ENCODE measurements around the gene CLSTN2. TPM values are rescaled to one million over a fixed set of nuclear protein-coding genes. Genes with fewer than 3 reads are reported as not detected.

Gene CLSTN2
- total RNA-seq, 1 donor from 2014 or later = 80.9 TPM

- H3K9me3 Mint-ChIP-seq (ENCODE audit: unreplicated experiment) = peaks cover 2% of the 10 kb centered on the region
- Histone ChIP-seq H4K20me1 (ENCODE audit: insufficient read depth, low read length) (no peaks in the 10 kb centered on the region), H3K36me3 (ENCODE audit: insufficient read depth, low read length) (no peaks in the 10 kb centered on the region), H3K4me1 (ENCODE audit: insufficient read depth, low read length) (no peaks in the 10 kb centered on the region), H3K9ac (ENCODE audit: low read length) (no peak overlapping the region), H3K9me3 (ENCODE audit: insufficient read depth, low read depth, low read length) (peaks cover 4% of the 10 kb centered on the region), H3K27ac (ENCODE audit: low read depth, low read length) (no peak overlapping the region), H3K4me2 (ENCODE audit: low read length) (no peak overlapping the region), H3K4me3 (ENCODE audit: insufficient read depth, low read depth, low read length) (no peak overlapping the region), H3K27me3 (ENCODE audit: insufficient read depth, low read length) (no peaks in the 10 kb centered on the region), H3K79me2 (ENCODE audit: insufficient read depth, low read length) (no peaks in the 10 kb centered on the region), H2AFZ (ENCODE audit: low read depth, low read length) (no peak overlapping the region)
- no peak for TF ChIP-seq CTCF (IDR thresholded peaks at IDR 0.05; ENCODE audit: insufficient read depth, low read depth, low read length)
- no peak for TF ChIP-seq EZH2 (IDR thresholded peaks at IDR 0.05; ENCODE audit: insufficient read depth, low read length)
- H3K27me3 Mint-ChIP-seq (ENCODE audit: low read depth, unreplicated experiment) = no peaks in the 10 kb centered on the region
- DNase-seq (ENCODE audit: low read depth) (no peak), FAIRE-seq (no peak)
- no peak overlapping the region for H3K4me3 Mint-ChIP-seq (ENCODE audit: unreplicated experiment)
- H3K36me3 Mint-ChIP-seq (ENCODE audit: low read depth, unreplicated experiment) = peaks cover 2% of the 10 kb centered on the region
- H3K27ac Mint-ChIP-seq (ENCODE audit: unreplicated experiment) = no peak overlapping the region
- peaks cover 8% of the 10 kb centered on the region for H3K4me1 Mint-ChIP-seq (ENCODE audit: low read depth, unreplicated experiment)
Measured at GRCh38 chr3:140359233-140359995, 424.4 kb downstream of the CLSTN2 start.

GRCh38 chr3:140360332-140360731 lies 425.3 kb downstream of the CLSTN2 start:
- Mint-ChIP-seq H3K36me3 (ENCODE audit: low read depth, unreplicated experiment) (peaks cover 2% of the 10 kb centered on the region), H3K27ac (ENCODE audit: unreplicated experiment) (no peak overlapping the region), H3K4me1 (ENCODE audit: low read depth, unreplicated experiment) (peaks cover 8% of the 10 kb centered on the region), H3K4me3 (ENCODE audit: unreplicated experiment) (no peak overlapping the region), H3K27me3 (ENCODE audit: low read depth, unreplicated experiment) (no peaks in the 10 kb centered on the region), H3K9me3 (ENCODE audit: unreplicated experiment) (peaks cover 2% of the 10 kb centered on the region)
- Histone ChIP-seq H3K4me1 (ENCODE audit: insufficient read depth, low read length) (no peaks in the 10 kb centered on the region), H3K27me3 (ENCODE audit: insufficient read depth, low read length) (no peaks in the 10 kb centered on the region), H3K36me3 (ENCODE audit: insufficient read depth, low read length) (no peaks in the 10 kb centered on the region), H3K79me2 (ENCODE audit: insufficient read depth, low read length) (no peaks in the 10 kb centered on the region), H3K4me3 (ENCODE audit: insufficient read depth, low read depth, low read length) (no peak overlapping the region), H2AFZ (ENCODE audit: low read depth, low read length) (no peak overlapping the region), H3K27ac (ENCODE audit: low read depth, low read length) (no peak overlapping the region), H3K9me3 (ENCODE audit: insufficient read depth, low read depth, low read length) (peaks cover 4% of the 10 kb centered on the region), H4K20me1 (ENCODE audit: insufficient read depth, low read length) (no peaks in the 10 kb centered on the region), H3K4me2 (ENCODE audit: low read length) (no peak overlapping the region), H3K9ac (ENCODE audit: low read length) (no peak overlapping the region)
- no peak for TF ChIP-seq CTCF (IDR thresholded peaks at IDR 0.05; ENCODE audit: insufficient read depth, low read depth, low read length)
- TF ChIP-seq EZH2 (IDR thresholded peaks at IDR 0.05; ENCODE audit: insufficient read depth, low read length) = no peak
- no peak for DNase-seq (ENCODE audit: low read depth)
- FAIRE-seq = no peak

GRCh38 chr3:140363801-140364200 lies 428.8 kb downstream of the CLSTN2 start:
- FAIRE-seq = no peak
- no peaks in the 10 kb centered on the region for H3K27me3 ChIP-seq (ENCODE audit: insufficient read depth, low read length)
- peaks cover 2% of the 10 kb centered on the region for H3K36me3 Mint-ChIP-seq (ENCODE audit: low read depth, unreplicated experiment)
- H3K9me3 Mint-ChIP-seq (ENCODE audit: unreplicated experiment) = no peaks in the 10 kb centered on the region
- no peak for DNase-seq (ENCODE audit: low read depth)
- H3K9me3 ChIP-seq (ENCODE audit: insufficient read depth, low read depth, low read length) = no peaks in the 10 kb centered on the region
- no peak overlapping the region for H3K27ac Mint-ChIP-seq (ENCODE audit: unreplicated experiment)
- H3K4me1 ChIP-seq (ENCODE audit: insufficient read depth, low read length) = no peaks in the 10 kb centered on the region
- no peak overlapping the region for H2AFZ ChIP-seq (ENCODE audit: low read depth, low read length)
- H3K79me2 ChIP-seq (ENCODE audit: insufficient read depth, low read length) = no peaks in the 10 kb centered on the region
- no peak overlapping the region for H3K4me3 Mint-ChIP-seq (ENCODE audit: unreplicated experiment)
- H3K4me1 Mint-ChIP-seq (ENCODE audit: low read depth, unreplicated experiment) = peaks cover 16% of the 10 kb centered on the region
- TF ChIP-seq CTCF (IDR thresholded peaks at IDR 0.05; ENCODE audit: insufficient read depth, low read depth, low read length) = no peak
- TF ChIP-seq EZH2 (IDR thresholded peaks at IDR 0.05; ENCODE audit: insufficient read depth, low read length) = no peak
- no peak overlapping the region for H3K4me3 ChIP-seq (ENCODE audit: insufficient read depth, low read depth, low read length)
- no peak overlapping the region for H3K9ac ChIP-seq (ENCODE audit: low read length)
- no peaks in the 10 kb centered on the region for H3K27me3 Mint-ChIP-seq (ENCODE audit: low read depth, unreplicated experiment)
- no peak overlapping the region for H3K4me2 ChIP-seq (ENCODE audit: low read length)
- H3K27ac ChIP-seq (ENCODE audit: low read depth, low read length) = no peak overlapping the region
- H3K36me3 ChIP-seq (ENCODE audit: insufficient read depth, low read length) = no peaks in the 10 kb centered on the region
- no peaks in the 10 kb centered on the region for H4K20me1 ChIP-seq (ENCODE audit: insufficient read depth, low read length)
